Iris pigment epithelial cell (primary cell): Measurements from ENCODE around the gene ITPR3.

Source experiments
- DNase-seq: peaks from one replicate; pipeline ENCODE4 v3.0.0-alpha.2; 2011; ENCODE audit warnings: low read depth

ITPR3 gene

GRCh38 chr6:33719326-33719987 lies 98.3 kb downstream of the ITPR3 start:
- no peak for DNase-seq

- DNase-seq, result no peak
Observed at GRCh38 chr6:33720998-33721397, 99.9 kb downstream of the ITPR3 start.

GRCh38 chr6:33721508-33721907 lies 100.4 kb downstream of the ITPR3 start:
- DNase-seq, result no peak

GRCh38 chr6:33722103-33722623 lies 101.0 kb downstream of the ITPR3 start:
- DNase-seq, result no peak

GRCh38 chr6:33723371-33724085 lies 102.4 kb downstream of the ITPR3 start:
- DNase-seq, result no peak

GRCh38 chr6:33724102-33725023 lies 103.2 kb downstream of the ITPR3 start:
- DNase-seq, result no peak

- DNase-seq, result no peak
Observed at GRCh38 chr6:33725222-33725621, 104.1 kb downstream of the ITPR3 start.

- no peak for DNase-seq
Observed at GRCh38 chr6:33725891-33726673, 105.0 kb downstream of the ITPR3 start.

GRCh38 chr6:33726696-33727095 lies 105.6 kb downstream of the ITPR3 start:
- DNase-seq, result no peak

GRCh38 chr6:33727126-33727525 lies 106.0 kb downstream of the ITPR3 start:
- no peak for DNase-seq

GRCh38 chr6:33727932-33728331 lies 106.8 kb downstream of the ITPR3 start:
- no peak for DNase-seq

GRCh38 chr6:33728438-33728837 lies 107.3 kb downstream of the ITPR3 start:
- no peak for DNase-seq

- DNase-seq, result no peak
Observed at GRCh38 chr6:33729059-33729458, 107.9 kb downstream of the ITPR3 start.

- DNase-seq, result no peak
Observed at GRCh38 chr6:33730611-33731010, 109.5 kb downstream of the ITPR3 start.

GRCh38 chr6:33731035-33731434 lies 109.9 kb downstream of the ITPR3 start:
- no peak for DNase-seq

- no peak for DNase-seq
Observed at GRCh38 chr6:33731751-33732282, 110.7 kb downstream of the ITPR3 start.

GRCh38 chr6:33732385-33732784 lies 111.3 kb downstream of the ITPR3 start:
- no peak for DNase-seq

- no peak for DNase-seq
Observed at GRCh38 chr6:33732817-33733708, 111.9 kb downstream of the ITPR3 start.

GRCh38 chr6:33733709-33734007 lies 112.5 kb downstream of the ITPR3 start:
- no peak for DNase-seq

- DNase-seq, result no peak
Observed at GRCh38 chr6:33735216-33735615, 114.1 kb downstream of the ITPR3 start.
